Neutrophil (primary cell): Measurements from ENCODE around the gene DPM2.

Experiments
- H3K27ac ChIP-seq: fragments of 200-600 bp; sonication (generic); 2 replicates; pipeline ENCODE4 v1.5.1; 2016; ENCODE audit warnings: mild to moderate bottlenecking, moderate library complexity
- H3K27me3 ChIP-seq: fragments of 200-600 bp; sonication (generic); 2 replicates; pipeline ENCODE4 v1.6.0; 2016; ENCODE audit warnings: mild to moderate bottlenecking
- H3K36me3 ChIP-seq: fragments of 200-600 bp; sonication (generic); 2 replicates; pipeline ENCODE4 v1.5.1; 2017
- H3K4me1 ChIP-seq, 2 experiments: fragments of 200-600 bp in 1 of 2; sonication (generic) in 1 of 2; 1 replicate in 1 of 2; 2 replicates in 1 of 2; pipeline versions ENCODE4 v1.5.1 to v1.6.1; 2013 to 2016; ENCODE audit warnings: low read depth in 1 of 2, low read length in 1 of 2, mild to moderate bottlenecking in 1 of 2, moderate library complexity in 1 of 2; ENCODE audit not compliant: control insufficient read depth in 1 of 2, insufficient read depth in 1 of 2
- H3K4me3 ChIP-seq, 2 experiments: fragments of 200-600 bp in 1 of 2; sonication (generic) in 1 of 2; 1 replicate in 1 of 2; 2 replicates in 1 of 2; pipeline ENCODE4 v1.5.1; 2013 to 2016; ENCODE audit warnings: low read depth in 1 of 2, low read length in 1 of 2, mild to moderate bottlenecking in 1 of 2, moderate library complexity in 1 of 2
- H3K9me3 ChIP-seq: fragments of 200-600 bp; sonication (generic); 2 replicates; pipeline ENCODE4 v1.5.1; 2016
- TF ChIP-seq, protein P1 (sequence below): fragments of 200-600 bp; sonication (generic); IDR thresholded peaks from 2 replicates; pipeline ENCODE4 v1.5.1; 2016; ENCODE audit warnings: antibody characterized with exemption

Gene DPM2

DNA sequence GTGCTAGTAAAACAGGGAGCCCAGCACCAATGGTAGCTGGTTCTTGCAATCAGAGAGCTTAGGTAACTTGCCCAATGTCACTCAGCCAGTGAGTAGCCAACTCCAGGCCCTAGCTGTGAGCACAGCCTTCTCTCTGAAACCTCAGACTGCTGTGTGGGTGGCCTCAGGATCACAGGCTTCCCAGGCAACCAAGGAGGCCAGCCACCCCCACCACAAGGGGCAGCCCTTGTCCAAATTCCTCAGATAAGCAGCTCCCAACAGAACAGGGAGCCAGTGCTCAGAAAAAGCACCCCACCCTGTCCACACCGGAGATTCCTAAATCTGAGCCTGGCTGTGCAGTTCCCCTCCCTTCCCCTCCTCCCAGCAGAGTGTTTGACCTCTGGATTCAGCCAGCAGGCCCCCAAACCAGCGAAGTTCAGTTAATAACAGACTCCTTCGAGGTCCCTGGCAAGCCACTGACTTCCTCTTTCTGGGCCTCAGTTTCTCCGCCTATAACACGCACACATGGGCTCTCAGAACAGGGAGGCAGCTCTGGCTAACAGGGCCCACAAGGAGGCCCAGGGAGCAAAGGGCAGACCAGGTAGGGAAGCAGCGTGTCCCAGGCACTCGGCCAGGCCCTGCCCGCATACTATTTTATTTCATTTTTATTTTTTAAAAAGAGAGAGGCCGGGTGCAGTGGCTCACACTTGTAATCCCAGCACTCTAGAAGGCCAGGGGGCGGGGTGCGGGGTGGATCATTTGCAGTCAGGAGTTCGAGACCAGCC lies 40.4 kb upstream of the DPM2 start:
- H3K27ac ChIP-seq, result no peak overlapping the region
- peaks cover 13 to 16% of the 10 kb centered on the region in 2 experiments for H3K4me1 ChIP-seq
- no peak overlapping the region for H3K4me3 ChIP-seq
- H3K9me3 ChIP-seq, result no peaks in the 10 kb centered on the region
- TF ChIP-seq, protein P1, sequence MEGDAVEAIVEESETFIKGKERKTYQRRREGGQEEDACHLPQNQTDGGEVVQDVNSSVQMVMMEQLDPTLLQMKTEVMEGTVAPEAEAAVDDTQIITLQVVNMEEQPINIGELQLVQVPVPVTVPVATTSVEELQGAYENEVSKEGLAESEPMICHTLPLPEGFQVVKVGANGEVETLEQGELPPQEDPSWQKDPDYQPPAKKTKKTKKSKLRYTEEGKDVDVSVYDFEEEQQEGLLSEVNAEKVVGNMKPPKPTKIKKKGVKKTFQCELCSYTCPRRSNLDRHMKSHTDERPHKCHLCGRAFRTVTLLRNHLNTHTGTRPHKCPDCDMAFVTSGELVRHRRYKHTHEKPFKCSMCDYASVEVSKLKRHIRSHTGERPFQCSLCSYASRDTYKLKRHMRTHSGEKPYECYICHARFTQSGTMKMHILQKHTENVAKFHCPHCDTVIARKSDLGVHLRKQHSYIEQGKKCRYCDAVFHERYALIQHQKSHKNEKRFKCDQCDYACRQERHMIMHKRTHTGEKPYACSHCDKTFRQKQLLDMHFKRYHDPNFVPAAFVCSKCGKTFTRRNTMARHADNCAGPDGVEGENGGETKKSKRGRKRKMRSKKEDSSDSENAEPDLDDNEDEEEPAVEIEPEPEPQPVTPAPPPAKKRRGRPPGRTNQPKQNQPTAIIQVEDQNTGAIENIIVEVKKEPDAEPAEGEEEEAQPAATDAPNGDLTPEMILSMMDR, result no peak
- no peaks in the 10 kb centered on the region for H3K36me3 ChIP-seq
- H3K27me3 ChIP-seq, result peaks cover 20% of the 10 kb centered on the region

DNA sequence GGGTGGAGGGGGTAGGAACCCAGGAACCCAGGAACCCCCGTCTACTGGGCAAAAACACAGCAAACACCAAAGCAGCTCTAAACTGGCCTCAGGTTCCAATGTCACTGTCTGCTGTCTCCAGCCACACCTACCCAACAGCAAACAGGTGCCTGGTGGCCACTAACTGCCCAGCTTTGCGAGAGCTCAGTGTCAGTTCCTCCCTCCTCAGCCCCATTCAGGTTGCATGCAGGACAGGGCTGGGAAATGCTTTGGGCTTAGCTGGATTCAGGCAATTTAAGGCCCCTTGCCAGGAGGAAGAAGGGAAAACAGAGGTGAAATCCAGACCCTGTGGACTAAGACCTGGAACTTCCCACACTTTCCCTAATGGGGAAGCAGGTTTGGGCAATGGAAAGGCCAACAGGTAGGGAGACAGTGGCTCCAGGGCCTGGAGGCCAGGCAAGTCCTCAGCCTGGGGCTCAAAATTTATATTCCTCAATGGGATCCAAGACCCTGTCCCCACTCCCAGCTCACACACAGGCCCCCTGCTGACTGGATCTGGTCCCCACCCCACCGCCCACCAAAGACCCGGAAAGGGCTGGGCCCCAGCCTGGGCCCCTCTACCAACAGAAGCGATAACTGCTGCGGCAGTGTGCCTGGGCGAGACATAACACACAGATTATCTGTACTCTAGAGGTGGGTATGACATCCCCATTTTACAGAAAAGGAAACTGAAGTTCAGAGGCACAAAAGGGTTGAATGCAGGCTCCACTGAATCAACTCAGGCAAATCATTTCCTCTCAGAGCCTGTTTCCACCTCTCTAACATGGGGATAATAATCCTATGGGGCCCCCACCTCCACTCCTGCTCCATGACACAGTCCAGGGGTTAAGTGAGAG lies 39.6 kb upstream of the DPM2 start:
- H3K4me3 ChIP-seq, result no peak overlapping the region
- H3K27me3 ChIP-seq, result peaks cover 22% of the 10 kb centered on the region
- H3K4me1 ChIP-seq, result peaks cover 15 to 16% of the 10 kb centered on the region in 2 experiments
- TF ChIP-seq, protein P1, result no peak
- no peaks in the 10 kb centered on the region for H3K9me3 ChIP-seq
- no peaks in the 10 kb centered on the region for H3K36me3 ChIP-seq
- H3K27ac ChIP-seq, result no peak overlapping the region

DNA sequence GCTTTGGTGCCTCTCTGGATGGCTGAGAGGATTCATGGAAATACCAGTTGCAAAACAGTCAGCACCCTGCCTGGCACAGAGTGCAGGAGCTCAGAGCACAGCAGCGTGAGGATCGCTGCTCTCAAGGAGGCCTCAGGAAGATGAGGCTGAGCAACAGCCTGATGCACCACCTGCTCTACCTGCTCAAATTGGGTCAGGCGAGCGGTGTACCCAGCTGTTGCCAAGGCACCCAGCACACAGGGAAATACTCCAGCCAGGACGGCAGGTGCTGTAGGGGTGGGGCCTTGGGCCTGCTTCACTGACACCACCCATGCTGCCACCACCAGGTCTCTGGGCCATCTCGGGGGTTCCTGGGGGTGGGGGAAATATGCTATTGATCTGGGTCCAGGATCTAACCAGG lies 38.8 kb upstream of the DPM2 start:
- TF ChIP-seq, protein P1, result no peak
- H3K27me3 ChIP-seq, result peaks cover 26% of the 10 kb centered on the region
- H3K36me3 ChIP-seq, result no peaks in the 10 kb centered on the region
- peaks cover 19 to 20% of the 10 kb centered on the region in 2 experiments for H3K4me1 ChIP-seq
- no peak overlapping the region for H3K4me3 ChIP-seq
- H3K9me3 ChIP-seq, result no peaks in the 10 kb centered on the region
- no peak overlapping the region for H3K27ac ChIP-seq

DNA sequence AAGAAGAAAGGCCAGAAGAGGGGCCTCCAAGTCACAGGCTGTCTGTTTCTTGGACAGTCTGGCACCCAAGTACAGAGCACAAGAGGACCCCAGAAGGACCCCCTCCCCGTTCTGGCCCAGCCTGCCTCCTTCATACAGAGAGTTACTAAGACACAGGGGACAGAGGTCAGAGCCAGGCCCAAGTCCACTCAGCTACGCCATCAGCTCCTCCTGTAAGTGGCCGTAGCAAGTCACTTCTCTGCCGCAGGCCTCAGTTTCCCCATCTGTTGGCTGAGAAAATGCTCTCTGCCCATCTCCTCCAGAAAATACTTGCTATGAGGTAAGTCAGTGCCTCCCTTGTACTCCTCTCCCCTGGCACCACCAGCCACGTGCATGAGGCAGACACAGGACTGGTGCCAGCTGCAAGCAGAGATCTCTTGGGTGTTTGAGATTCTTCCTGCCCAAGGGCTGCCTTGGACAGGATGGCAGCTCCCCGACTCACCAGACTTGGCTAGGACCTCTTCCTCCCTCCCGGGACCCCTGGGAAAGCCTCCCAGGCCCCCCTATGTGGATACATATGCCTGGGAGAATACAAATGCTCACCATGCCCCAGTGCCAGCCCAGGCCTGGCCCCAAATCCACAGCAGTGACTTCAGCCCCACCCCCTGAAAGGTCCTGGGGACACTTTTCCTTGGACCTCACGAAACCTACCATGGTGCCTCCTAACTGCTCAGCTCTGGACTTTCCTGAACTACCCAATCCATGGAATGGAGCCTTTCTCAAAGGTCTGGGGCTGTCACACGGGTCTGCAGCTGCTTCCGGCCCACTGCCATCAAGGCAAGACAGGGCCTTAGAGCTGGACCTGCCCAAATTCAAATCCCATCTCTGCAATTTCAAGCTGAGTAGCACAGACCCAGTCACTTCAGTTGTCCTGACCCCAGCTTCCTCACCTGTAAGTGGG lies 38.0 kb upstream of the DPM2 start:
- Histone ChIP-seq H3K27ac (no peak overlapping the region), H3K4me1 (peaks cover 16 to 24% of the 10 kb centered on the region in 2 experiments)
- TF ChIP-seq, protein P1, result no peak

DNA sequence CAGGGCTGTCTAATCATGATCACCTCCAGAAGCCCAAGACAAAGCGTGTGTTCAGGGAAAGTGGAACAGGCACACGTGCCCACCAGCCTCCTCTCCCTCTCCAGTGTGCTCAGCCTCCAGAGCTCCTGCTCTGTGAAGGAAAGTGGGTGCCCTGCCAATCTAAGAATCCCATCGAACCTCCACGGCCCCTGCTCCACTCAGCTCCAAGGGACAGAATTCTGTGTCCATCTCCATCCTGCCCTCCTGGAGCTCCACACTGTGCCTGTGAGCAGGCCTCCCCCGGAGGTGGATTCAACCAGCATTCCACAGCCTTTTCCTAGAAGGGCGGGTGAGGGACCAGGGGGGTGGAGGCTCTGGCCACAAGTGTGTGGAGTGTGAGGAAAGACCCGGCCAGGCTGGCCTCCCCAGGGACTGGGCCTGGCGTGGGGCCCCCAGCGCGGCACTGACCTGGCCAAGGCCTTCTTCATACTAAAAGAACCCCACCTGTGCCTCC lies 37.2 kb upstream of the DPM2 start:
- Histone ChIP-seq H3K27ac (no peak overlapping the region), H3K9me3 (no peaks in the 10 kb centered on the region)

More for the DNA sequence above, 38.0 kb upstream of the DPM2 start:
- no peaks in the 10 kb centered on the region for H3K9me3 ChIP-seq
- H3K4me3 ChIP-seq, result no peak overlapping the region
- H3K27me3 ChIP-seq, result peaks cover 26% of the 10 kb centered on the region
- H3K36me3 ChIP-seq, result no peaks in the 10 kb centered on the region

More for the DNA sequence above, 37.2 kb upstream of the DPM2 start:
- Histone ChIP-seq H3K27me3 (peaks cover 20% of the 10 kb centered on the region), H3K4me3 (no peak overlapping the region), H3K4me1 (peaks cover 12 to 20% of the 10 kb centered on the region in 2 experiments), H3K36me3 (no peaks in the 10 kb centered on the region)
- TF ChIP-seq, protein P1, result no peak
